GM19043 (cell line): Measurements from ENCODE around the gene ACOT4.
"Not testable (repeated sequence)": the region's sequence is repeated elsewhere in the genome, so short reads cannot be mapped to it uniquely, and the experiment has no call there.

Experiments used
- ATAC-seq: cut with Tn5 transposase; IDR thresholded peaks from one replicate; pipeline ENCODE4 v1.9.1; 2021; ENCODE audit warnings: low read depth; ENCODE audit not compliant: unreplicated experiment

Gene ACOT4

DNA sequence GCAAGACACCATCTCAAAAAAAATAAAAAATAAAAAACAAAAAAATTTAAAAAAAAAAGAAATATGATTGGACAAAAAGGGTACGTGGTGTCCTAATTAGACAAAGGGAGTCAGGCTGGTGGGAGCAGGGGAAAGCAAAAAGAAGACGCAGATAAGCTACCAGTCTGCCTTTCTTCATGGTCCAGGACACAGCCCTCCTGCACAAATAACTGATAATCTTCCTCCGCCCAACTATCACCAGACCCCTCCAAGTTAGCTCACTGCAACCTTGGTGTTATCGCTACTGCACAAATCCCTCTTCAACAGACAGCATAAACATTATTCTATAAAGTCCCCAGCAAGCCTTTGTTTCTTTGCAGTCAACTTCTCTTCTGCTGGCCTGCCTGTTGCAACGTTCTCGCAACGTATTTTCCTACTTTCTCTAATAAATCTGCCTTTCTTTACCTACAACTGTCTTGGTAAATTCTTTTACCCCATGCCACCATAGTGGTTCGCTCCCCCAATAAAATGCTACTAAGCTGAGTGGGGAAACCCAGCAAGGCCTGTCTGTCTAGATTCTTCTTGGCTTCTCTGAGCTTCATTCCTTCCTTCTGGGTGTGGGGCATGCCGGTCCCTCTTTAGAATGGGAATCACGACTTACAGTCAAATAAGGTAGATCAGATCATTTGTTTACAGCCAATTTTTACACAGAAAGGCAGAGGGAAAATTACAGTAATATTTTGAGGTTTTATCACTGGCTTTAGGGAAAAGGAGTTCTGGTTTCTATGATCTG, 38.5 kb downstream of the ACOT4 start:
- ATAC-seq = no peak

DNA sequence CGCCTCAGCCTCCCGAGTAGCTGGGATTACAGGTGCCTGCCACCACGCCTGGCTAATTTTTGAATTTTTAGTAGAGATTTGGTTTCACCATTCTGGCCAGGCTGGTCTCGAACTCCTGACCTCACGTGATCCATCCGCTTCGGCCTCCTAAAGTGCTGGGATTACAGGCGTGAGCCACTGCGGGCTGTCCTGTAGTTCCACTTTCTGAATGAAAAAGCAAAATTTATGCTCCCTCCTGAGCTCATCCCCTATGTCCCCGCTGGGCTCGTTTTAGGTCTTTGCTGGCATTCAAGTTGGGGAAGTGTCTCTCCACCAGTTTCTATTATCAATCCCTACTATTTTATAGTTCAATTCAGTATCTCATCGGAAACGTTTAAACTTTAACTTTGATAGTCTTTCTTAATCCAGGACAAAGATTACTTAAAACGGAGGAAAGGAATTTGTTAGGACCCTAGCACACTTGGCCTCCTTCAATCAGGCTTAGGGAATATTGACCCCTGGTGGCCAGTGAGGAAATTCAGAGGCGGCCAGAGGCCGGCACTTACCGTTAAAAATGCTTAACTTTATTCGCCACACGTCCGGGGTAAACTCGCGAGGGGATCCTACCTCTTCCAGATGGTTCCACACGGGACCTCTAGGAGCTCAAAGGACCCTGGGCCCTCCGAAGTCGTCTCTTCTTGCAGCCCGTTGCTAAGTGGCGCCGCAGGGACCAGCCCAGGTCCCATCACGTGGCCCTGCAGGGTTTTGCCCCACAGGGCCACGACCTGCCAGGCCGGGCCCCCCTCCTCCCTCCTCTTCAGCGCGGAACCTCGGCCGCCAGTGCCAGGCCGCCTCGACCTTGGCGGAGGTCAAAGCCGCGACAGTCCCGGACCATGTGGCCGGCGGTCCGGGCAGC, 41.7 kb downstream of the ACOT4 start:
- ATAC-seq = no peak

GRCh38 chr14:73634011-73634833, 42.5 kb downstream of the ACOT4 start:
- ATAC-seq = no peak

- not testable (repeated sequence) for ATAC-seq
Observed at GRCh38 chr14:73636355-73636754, 44.7 kb downstream of the ACOT4 start.

DNA sequence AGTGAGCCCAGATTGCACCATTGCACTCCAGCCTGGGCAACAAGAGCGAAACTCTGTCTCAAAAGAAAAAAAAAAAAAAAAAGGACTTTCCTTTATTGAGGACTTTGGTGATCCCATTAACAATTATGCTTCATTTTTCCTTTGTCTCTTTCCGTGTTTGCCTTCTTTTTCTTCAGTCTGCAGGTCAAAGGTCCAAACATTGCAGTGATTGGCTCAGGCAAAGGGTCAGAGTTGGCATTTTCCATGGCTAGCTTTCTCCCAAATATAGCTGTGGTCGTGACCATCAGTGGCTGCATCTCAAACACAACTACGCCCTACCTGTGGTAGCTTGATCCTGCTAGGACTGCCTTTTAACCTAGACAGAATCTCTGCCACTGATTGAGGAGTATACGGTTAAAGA, 46.2 kb downstream of the ACOT4 start:
- no peak for ATAC-seq

DNA sequence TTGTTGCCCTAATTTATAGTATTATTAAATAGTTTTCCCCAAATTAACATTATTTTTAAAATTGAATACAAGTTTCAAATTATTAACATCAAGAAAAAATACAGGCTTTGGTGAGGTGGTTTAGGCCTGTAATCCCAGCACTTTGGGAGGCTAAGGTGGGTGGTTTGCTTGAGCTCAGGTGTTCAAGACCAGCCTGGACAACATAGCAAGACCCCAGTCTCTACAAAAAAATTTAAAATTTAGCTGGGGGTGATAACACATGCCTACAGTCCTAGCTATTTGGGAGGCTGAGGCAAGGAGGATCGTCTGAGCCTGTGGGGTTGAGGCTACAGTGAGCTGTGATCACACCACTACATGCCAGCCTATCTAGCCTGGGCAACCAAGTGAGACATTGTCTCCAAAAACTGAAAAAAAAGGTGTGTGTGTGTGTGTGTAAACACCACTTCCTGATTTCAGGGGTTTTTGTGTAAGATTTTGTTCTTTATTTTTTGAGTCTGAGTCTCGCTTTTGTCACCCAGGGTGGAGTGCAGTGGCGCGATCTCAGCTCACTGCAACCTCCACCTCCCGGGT, 49.2 kb downstream of the ACOT4 start:
- no peak for ATAC-seq

DNA sequence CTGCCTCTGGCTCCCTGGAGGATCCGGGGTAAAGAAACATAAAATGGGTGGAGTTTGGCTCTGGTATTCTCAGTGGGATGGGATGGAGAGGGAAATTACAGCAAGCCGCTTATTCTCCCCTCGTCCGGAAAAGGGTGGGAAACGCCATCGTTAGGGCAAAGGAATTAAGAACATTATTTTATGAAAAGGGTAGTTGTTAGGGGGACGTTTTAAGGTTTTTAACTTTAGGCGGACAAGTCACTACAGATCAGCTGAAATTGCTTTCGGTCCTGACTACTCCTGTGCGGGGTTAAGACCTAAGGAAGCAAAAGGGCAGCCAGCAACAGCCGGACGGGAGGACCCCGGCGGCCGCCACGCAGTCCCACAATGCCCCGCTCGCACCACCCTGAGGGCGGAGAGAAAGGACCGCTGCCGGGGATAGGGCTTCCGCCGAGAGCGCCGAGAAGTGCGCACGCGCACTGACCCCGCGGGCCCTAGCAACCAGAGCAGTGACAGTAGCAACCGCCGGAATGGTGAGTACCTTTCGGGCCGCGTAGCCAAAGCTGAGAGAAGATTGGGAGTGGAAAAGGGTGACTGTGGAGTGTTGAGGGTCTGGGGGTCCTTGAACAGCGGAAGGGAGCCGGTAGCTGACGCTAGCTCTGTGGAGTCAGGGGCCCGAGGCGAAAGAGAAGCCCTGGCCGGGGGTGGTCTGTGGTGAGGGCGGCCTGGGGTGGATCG, 53.0 kb downstream of the ACOT4 start, which contains the start of gene DNAL1:
DNAL1 (plus strand) TSS at position 456 of the 717 bp plus-strand sequence; CDS start at position 510, 54 bp downstream.
- ATAC-seq = peak; percentile 95

DNA sequence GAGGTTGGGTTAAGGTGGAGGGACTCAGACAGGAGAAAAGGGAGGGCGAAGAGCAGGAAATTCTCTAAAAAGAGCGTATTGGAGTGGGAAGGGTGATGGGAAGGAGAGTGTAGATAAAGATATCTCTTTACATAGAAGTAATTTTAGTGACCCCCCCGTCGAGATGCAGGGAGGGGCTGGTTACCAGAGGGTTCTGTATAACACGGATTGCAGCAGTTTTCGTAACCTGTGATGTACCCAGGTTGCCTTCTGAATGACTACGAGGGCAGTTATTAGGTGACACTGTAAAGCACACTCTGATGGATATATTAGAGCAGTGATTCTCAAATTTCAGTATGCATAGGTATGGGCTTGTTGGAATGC, 53.6 kb downstream of the ACOT4 start:
- ATAC-seq = no peak
